ENCODE results near the gene SPATS2L. TPM values are rescaled to one million over a fixed set of nuclear protein-coding genes. Genes with fewer than 3 reads are reported as not detected.

Gene SPATS2L
- total RNA-seq, 4 donors from 2014 or later = 60.7 to 81.3 (median 61.3) TPM

- 67 to 81% methylated on average over 3 of the region's 3 CpGs for WGBS, 2 donors
- TF ChIP-seq CTCF (IDR thresholded peaks at IDR 0.05) = no peak
- TF ChIP-seq POLR2A (IDR thresholded peaks at IDR 0.05) = no peak
- H3K4me3 ChIP-seq (ENCODE audit: low read depth, poor library complexity, severe bottlenecking) = no peak overlapping the region
- DNase-seq (ENCODE audit: low spot score in 2 of 2) = no peak
- intact Hi-C loops (cut with DNase I; ENCODE audit: low total_unique reads) = no loop called here
Measured at GRCh38 chr2:200470230-200470629, 163.7 kb downstream of the SPATS2L start.

- no peak for DNase-seq (ENCODE audit: low spot score in 2 of 2)
- WGBS, 2 donors = 60 to 65% methylated on average over 8 of the region's 8 CpGs
- TF ChIP-seq CTCF (IDR thresholded peaks at IDR 0.05) (no peak), POLR2A (IDR thresholded peaks at IDR 0.05) (no peak)
- no peak overlapping the region for H3K4me3 ChIP-seq (ENCODE audit: low read depth, poor library complexity, severe bottlenecking)
- intact Hi-C loops (cut with DNase I; ENCODE audit: low total_unique reads) = no loop called here
Measured at GRCh38 chr2:200471324-200471848, 164.9 kb downstream of the SPATS2L start.

GRCh38 chr2:200471928-200472645 is 165.6 kb downstream of the SPATS2L start:
- no peak for TF ChIP-seq CTCF (IDR thresholded peaks at IDR 0.05)
- no peak for TF ChIP-seq POLR2A (IDR thresholded peaks at IDR 0.05)
- whole genome bisulfite sequencing, 2 donors = 86 to 90% methylated on average over 8 of the region's 8 CpGs
- DNase-seq (ENCODE audit: low spot score in 2 of 2) = no peak
- intact Hi-C loops (cut with DNase I; ENCODE audit: low total_unique reads) = no loop called here
- H3K4me3 ChIP-seq (ENCODE audit: low read depth, poor library complexity, severe bottlenecking) = no peak overlapping the region

- H3K4me3 ChIP-seq (ENCODE audit: low read depth, poor library complexity, severe bottlenecking) = no peak overlapping the region
- no peak for TF ChIP-seq POLR2A (IDR thresholded peaks at IDR 0.05)
- no peak for TF ChIP-seq CTCF (IDR thresholded peaks at IDR 0.05)
- 93 to 96% methylated on average over 14 of the region's 14 CpGs for WGBS, 2 donors
- DNase-seq (ENCODE audit: low spot score in 2 of 2) = no peak
- intact Hi-C loops (cut with DNase I; ENCODE audit: low total_unique reads) = no loop called here
Measured at GRCh38 chr2:200472853-200473464, 166.5 kb downstream of the SPATS2L start.

GRCh38 chr2:200475795-200476194 is 169.3 kb downstream of the SPATS2L start:
- no peak for DNase-seq (ENCODE audit: low spot score in 2 of 2)
- no peak for TF ChIP-seq CTCF (IDR thresholded peaks at IDR 0.05)
- no peak for TF ChIP-seq POLR2A (IDR thresholded peaks at IDR 0.05)
- no peak overlapping the region for H3K4me3 ChIP-seq (ENCODE audit: low read depth, poor library complexity, severe bottlenecking)
- intact Hi-C loops (cut with DNase I; ENCODE audit: low total_unique reads) = no loop called here
- WGBS, 2 donors = 95 to 96% methylated on average over 4 of the region's 4 CpGs

Measured in lower leg skin (tissue), 4 donors.